ENCODE measurements around the gene DPY19L2.
"Not testable (repeated sequence)": the region's sequence is repeated elsewhere in the genome, so short reads cannot be mapped to it uniquely, and the experiment has no call there.

GRCh38 chr12:63669936-63670335 lies 1.6 kb upstream of the DPY19L2 start:
- TF ChIP-seq POLR2A, CTCF (IDR thresholded peaks at IDR 0.05): not testable (repeated sequence)

Data from right lobe of liver (tissue), 4 donors.